NB4 (cell line): ENCODE measurements around the gene ZNF771.

Source experiments
- CTCF ChIP-seq: IDR thresholded peaks from one replicate; pipeline ENCODE4 v1.5.1; 2012; ENCODE audit warnings: low read depth, low read length
- MAX ChIP-seq: IDR thresholded peaks from 2 replicates; pipeline ENCODE4 v1.6.1; 2011; ENCODE audit warnings: low read depth, low read length
- POLR2A ChIP-seq: IDR thresholded peaks from 2 replicates; pipeline ENCODE4 v1.6.1; 2011; ENCODE audit warnings: mild to moderate bottlenecking; ENCODE audit not compliant: insufficient read length; ENCODE audit errors: extremely low read depth

- TF ChIP-seq CTCF (no peak), POLR2A (no peak), MAX (no peak)
Observed at GRCh38 chr16:30369091-30369937, 38.1 kb upstream of the ZNF771 start.
